Suprapubic skin (tissue), 3 donors: ENCODE measurements around the gene MPP3.
"Not testable (repeated sequence)": the region's sequence is repeated elsewhere in the genome, so short reads cannot be mapped to it uniquely, and the experiment has no call there.

Experiments
- POLR2A ChIP-seq, 2 donors: fragments of 450-650 bp; IDR thresholded peaks; one replicate each; pipeline ENCODE4 v1.6.1; 2017; ENCODE audit warnings: antibody characterized with exemption in 2 of 2, mild to moderate bottlenecking in 2 of 2, moderate library complexity in 2 of 2
- TF ChIP-seq, protein P1 (sequence below), 2 donors: fragments of 200-600 bp in 1 of 2; fragments of 450-650 bp in 1 of 2; sonication (generic) in 1 of 2; IDR thresholded peaks; one replicate each; pipeline ENCODE4 v1.5.1; 2016 to 2019; ENCODE audit warnings: antibody characterized with exemption in 2 of 2, mild to moderate bottlenecking in 1 of 2, moderate library complexity in 1 of 2

DNA sequence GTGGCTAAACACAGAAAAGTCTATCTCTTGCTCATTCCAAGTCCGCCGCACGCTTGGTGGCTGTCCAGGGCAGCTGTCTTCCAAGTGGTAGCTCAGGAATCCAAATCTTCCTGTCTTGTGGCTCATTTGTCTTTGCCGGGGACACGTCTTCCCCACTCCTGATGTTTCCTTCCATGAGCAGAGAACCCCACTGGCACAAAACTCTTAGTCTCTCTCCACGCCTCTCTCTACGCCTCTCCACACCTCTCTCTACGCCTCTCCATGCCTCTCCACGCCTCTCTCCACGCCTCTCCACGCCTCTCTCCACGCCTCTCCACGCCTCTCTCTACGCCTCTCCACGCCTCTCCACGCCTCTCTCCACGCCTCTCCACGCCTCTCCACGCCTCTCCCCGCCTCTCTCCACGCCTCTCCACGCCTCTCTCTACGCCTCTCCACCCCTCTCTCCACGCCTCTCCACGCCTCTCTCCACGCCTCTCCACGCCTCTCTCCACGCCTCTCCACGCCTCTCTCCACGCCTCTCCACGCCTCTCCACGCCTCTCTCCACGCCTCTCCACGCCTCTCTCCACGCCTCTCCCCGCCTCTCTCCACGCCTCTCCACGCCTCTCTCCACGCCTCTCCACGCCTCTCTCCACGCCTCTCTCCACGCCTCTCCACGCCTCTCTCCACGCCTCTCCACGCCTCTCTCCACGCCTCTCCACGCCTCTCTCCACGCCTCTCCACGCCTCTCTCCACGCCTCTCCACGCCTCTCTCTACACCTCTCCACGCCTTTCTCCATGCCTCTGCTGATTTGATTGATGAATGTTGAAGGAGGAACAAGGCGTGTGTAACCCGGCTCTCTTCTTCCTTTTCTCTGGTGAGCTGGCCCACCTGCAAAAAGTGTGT, 9.4 kb upstream of the MPP3 start:
- TF ChIP-seq, protein P1, sequence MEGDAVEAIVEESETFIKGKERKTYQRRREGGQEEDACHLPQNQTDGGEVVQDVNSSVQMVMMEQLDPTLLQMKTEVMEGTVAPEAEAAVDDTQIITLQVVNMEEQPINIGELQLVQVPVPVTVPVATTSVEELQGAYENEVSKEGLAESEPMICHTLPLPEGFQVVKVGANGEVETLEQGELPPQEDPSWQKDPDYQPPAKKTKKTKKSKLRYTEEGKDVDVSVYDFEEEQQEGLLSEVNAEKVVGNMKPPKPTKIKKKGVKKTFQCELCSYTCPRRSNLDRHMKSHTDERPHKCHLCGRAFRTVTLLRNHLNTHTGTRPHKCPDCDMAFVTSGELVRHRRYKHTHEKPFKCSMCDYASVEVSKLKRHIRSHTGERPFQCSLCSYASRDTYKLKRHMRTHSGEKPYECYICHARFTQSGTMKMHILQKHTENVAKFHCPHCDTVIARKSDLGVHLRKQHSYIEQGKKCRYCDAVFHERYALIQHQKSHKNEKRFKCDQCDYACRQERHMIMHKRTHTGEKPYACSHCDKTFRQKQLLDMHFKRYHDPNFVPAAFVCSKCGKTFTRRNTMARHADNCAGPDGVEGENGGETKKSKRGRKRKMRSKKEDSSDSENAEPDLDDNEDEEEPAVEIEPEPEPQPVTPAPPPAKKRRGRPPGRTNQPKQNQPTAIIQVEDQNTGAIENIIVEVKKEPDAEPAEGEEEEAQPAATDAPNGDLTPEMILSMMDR (IDR thresholded peaks at IDR 0.05) = not testable (repeated sequence)
- TF ChIP-seq POLR2A (IDR thresholded peaks at IDR 0.05) = not testable (repeated sequence)
